Measurements from ENCODE around the gene KDM6A.

DNA sequence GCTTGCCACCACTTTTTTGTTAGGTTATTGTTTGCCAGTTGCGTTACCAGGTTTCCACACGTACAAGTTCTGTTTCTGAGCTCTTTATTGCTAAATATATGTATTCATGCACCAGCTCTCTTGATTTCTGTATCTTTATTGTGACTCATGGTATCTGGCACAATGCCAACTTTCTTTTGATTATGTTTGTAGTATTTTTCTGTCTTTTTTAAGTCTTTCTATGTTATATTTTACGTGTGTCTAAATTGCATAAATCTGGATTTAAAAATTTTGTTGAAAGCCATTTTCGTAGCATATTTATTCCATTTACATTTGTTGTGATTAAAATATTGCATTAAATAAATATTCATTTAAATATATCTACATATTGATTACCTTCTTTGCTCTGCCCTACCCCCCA lies 73.8 kb downstream of the KDM6A start:
- TF ChIP-seq SIN3A (IDR thresholded peaks at IDR 0.05; ENCODE audit: low read depth) (no peak), EZH2phosphoT487 (IDR thresholded peaks at IDR 0.05; ENCODE audit: borderline replicate concordance) (no peak), POLR2A (IDR thresholded peaks at IDR 0.05; ENCODE audit: borderline replicate concordance, extremely low read depth, insufficient read depth, insufficient read length) (no peak), CBX3 (IDR thresholded peaks at IDR 0.05; ENCODE audit: low read depth) (no peak), ELF1 (IDR thresholded peaks at IDR 0.05; ENCODE audit: borderline replicate concordance, low read depth) (no peak), RAD21 (IDR thresholded peaks at IDR 0.05; ENCODE audit: low read depth) (no peak), EZH2 (IDR thresholded peaks at IDR 0.05) (no peak), ZFX (IDR thresholded peaks at IDR 0.05) (no peak), YY1 (IDR thresholded peaks at IDR 0.05; ENCODE audit: extremely low read depth, insufficient replicate concordance, low read depth, low read length) (no peak)
- TF ChIP-seq, protein P1, sequence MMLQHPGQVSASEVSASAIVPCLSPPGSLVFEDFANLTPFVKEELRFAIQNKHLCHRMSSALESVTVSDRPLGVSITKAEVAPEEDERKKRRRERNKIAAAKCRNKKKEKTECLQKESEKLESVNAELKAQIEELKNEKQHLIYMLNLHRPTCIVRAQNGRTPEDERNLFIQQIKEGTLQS (IDR thresholded peaks at IDR 0.05) = no peak
- TF ChIP-seq, protein P2, sequence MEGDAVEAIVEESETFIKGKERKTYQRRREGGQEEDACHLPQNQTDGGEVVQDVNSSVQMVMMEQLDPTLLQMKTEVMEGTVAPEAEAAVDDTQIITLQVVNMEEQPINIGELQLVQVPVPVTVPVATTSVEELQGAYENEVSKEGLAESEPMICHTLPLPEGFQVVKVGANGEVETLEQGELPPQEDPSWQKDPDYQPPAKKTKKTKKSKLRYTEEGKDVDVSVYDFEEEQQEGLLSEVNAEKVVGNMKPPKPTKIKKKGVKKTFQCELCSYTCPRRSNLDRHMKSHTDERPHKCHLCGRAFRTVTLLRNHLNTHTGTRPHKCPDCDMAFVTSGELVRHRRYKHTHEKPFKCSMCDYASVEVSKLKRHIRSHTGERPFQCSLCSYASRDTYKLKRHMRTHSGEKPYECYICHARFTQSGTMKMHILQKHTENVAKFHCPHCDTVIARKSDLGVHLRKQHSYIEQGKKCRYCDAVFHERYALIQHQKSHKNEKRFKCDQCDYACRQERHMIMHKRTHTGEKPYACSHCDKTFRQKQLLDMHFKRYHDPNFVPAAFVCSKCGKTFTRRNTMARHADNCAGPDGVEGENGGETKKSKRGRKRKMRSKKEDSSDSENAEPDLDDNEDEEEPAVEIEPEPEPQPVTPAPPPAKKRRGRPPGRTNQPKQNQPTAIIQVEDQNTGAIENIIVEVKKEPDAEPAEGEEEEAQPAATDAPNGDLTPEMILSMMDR (IDR thresholded peaks at IDR 0.05 in 2 of 3, conservative IDR thresholded peaks at IDR 0.05 in 1 of 3; ENCODE audit: borderline replicate concordance in 1 of 3, insufficient read depth in 1 of 3, low read depth in 2 of 3, low read length in 2 of 3) = no peak
- TF ChIP-seq, protein P3, sequence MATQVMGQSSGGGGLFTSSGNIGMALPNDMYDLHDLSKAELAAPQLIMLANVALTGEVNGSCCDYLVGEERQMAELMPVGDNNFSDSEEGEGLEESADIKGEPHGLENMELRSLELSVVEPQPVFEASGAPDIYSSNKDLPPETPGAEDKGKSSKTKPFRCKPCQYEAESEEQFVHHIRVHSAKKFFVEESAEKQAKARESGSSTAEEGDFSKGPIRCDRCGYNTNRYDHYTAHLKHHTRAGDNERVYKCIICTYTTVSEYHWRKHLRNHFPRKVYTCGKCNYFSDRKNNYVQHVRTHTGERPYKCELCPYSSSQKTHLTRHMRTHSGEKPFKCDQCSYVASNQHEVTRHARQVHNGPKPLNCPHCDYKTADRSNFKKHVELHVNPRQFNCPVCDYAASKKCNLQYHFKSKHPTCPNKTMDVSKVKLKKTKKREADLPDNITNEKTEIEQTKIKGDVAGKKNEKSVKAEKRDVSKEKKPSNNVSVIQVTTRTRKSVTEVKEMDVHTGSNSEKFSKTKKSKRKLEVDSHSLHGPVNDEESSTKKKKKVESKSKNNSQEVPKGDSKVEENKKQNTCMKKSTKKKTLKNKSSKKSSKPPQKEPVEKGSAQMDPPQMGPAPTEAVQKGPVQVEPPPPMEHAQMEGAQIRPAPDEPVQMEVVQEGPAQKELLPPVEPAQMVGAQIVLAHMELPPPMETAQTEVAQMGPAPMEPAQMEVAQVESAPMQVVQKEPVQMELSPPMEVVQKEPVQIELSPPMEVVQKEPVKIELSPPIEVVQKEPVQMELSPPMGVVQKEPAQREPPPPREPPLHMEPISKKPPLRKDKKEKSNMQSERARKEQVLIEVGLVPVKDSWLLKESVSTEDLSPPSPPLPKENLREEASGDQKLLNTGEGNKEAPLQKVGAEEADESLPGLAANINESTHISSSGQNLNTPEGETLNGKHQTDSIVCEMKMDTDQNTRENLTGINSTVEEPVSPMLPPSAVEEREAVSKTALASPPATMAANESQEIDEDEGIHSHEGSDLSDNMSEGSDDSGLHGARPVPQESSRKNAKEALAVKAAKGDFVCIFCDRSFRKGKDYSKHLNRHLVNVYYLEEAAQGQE (IDR thresholded peaks at IDR 0.05; ENCODE audit: low read depth) = no peak

Data from HCT116 (cell line).